ENCODE measurements around the gene LNX1.

The LNX1 gene

DNA sequence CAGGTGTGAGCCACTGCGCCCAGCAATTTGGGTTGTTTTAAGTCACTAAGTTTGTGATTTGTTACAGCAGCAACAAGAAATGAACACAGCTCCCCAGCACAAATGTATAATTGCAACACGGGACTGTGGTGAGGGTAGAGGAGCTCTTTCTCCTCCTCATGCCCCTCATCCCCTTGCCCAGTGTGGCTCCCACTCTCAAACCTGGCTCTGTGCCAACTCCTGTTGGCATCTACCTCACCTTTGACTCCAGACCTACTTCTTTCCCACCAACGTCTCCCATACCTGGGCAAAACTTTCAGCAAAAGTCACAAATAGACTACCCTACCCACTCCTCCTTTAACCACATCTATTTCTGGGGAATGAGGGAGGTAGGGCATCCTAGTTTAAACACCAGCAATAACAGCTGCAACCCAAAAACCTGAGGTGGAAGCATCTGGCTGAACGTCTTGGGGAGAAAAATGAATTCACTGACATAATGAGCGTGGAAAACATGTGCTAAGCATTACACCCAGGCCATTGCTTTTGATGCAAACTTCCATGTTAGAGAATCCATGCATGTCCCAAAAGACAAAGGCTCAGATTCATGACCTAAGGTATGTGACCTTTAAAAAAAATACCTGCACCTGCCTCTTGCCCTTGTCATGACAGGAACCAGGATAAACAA lies 19.2 kb downstream of the LNX1 start:
- DNase-seq: peak; percentile 9

DNA sequence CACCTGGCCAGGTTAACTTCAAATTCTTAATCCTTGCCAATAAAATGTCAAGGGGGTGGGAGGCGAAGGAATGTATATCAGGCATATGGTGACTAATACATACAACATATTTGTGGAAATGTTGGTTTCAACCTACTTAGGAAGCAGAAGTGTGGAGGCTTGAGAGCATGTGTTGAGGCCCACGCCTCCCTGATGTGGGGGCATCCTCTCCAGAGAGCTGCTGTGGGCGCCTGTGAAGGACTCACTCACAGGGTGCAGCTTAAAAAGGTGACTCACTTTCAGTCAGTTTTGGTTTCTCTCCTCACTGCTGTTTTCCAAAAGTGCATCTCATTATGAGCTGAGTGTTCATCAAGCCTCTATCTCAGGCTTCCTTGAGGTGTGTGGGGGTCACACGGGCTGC lies 27.5 kb downstream of the LNX1 start:
- no peak for DNase-seq

GRCh38 chr4:53562409-53562808 lies 28.9 kb downstream of the LNX1 start:
- no peak for DNase-seq

DNA sequence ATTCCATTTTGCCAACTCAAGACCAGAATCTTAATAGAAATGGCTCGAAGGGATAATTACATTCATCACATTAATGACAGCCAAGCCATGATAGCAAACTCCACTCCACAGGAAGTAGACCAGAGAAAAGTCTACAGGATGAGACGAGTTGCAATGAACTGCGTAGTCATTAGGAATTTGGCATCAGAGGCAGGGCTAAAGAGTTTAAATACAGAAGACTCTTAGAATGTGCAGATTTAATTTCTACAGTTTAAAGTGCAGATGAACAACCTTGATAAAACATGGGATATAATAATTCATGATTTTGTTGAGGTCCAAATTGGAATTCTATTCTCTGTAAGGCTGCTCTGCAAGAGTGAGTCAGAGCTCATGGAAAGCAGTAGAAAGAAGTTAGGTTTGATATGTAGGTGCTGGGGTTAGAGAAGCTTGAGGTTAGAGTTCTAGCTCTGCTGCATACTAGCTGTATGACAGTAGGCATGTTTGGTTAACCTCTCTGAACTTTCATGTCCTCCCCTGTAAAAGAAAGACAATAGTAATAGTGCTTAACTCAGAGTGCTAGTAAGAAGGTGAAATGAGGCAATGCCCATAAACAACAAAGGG lies 32.2 kb downstream of the LNX1 start:
- no peak for DNase-seq

DNA sequence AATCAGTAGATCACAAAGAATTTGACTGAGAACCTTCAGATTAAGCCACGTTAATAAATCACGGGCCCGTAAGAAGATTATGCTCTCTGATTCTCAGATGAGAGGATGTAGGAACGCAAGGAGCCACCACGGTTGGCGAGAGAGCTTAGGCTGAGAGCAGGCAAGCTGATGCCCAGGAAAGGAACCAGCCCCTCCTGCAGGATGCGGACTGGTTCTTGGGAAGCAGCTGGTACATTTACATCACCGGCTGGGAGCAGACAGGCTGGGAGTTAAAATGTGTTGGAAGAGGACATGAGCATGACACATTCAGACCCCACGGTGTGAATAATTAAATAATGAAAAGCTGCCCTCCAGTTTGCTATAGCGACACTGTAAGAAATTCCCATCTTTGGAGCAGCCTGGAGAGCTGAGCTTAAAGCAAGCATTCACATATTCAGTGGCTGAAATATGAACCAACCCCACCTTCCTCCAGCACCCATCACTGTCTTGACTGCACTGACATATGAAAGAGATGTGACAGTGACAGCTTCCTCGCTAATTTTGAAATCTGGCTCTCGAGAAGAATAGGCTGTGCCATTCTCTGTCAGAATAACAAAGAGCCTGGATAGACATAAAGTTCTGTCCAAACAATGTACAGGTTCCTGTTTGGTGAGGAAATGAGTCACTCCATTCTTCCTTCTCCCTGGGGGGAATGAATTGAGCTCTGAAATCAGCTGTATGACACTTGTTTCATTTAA lies 33.1 kb downstream of the LNX1 start:
- DNase-seq: peak; percentile 71

DNA sequence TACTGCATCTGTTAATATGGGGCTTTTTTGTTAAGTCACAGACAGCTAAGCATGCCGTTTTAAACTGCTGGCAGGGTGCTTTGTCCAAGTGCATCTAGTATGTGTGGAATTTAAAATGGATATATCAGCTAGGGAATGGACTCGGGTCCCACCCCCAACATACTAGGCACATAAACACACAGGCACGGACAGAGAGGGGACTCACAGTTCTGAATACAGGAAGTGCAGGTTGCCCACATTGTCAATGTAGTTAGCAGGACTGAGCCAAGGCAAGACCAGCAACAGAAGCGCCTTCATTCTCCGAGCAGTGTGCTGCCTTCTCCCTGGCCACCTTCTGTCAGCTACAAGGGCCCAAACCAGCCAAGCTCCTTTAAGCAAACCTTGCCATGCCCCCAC lies 33.6 kb downstream of the LNX1 start:
- DNase-seq: no peak

DNA sequence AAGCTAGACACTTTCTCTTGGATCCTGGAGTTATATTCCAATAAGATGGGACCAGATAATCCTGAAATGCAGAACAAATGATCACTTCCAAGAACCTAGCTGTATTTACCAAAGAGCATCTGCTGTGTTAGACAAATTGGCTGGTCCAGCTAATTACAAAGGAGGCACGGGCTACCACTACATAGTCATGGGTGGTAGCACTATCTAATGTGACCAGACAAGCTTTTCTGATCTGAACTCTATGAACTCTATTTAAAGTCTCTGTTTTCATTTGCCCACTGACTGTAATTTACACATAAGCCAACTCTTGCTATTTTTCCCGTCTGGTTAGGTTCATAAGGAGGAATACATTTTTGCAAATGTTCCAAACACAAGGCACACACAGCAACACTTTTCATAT lies 34.6 kb downstream of the LNX1 start:
- no peak for DNase-seq

- DNase-seq: no peak
These were observed 37.6 kb downstream of the LNX1 start for GRCh38 chr4:53553486-53554210.

DNA sequence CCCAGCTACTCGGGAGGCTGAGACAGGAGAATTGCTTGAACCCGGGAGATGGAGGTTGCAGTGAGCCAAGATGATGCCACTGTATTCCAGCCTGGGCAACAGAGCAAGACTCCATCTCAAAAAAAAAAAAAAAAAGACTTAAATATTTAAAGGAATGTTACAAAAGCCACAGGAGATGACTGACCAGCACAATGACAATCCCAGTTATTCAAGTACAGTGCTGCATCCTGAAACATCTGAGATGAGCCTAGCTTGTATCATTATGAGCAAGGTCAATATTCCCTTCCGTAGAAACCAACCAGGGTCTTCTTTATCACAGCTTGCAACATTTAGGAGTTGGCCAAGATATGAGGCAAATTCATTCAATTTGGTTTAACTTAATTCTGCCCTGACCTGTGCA lies 38.6 kb downstream of the LNX1 start:
- no peak for DNase-seq

- no peak for DNase-seq
These were observed 39.3 kb downstream of the LNX1 start for GRCh38 chr4:53551958-53552357.

- DNase-seq: no peak
These were observed 39.9 kb downstream of the LNX1 start for GRCh38 chr4:53551281-53551864.

DNA sequence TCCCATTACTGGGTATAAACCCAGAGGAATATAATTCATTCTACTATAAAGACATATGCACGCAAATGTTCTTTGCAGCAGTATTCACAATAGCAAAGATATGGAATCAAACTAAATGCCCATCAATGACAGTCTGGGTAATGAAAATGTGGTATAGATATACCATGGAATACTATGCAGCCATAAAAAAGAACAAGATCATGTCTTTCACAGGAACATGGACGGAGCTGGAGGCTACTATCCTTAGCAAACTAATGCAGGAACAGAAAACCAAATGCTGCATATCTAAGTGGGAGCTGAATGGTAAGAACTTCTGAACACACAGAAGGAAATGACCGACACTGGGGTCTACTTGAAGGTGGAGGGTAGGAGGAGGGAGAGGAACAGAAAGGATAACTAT lies 42.6 kb downstream of the LNX1 start:
- DNase-seq: no peak

- DNase-seq: no peak
These were observed 43.3 kb downstream of the LNX1 start for GRCh38 chr4:53547983-53548382.

DNA sequence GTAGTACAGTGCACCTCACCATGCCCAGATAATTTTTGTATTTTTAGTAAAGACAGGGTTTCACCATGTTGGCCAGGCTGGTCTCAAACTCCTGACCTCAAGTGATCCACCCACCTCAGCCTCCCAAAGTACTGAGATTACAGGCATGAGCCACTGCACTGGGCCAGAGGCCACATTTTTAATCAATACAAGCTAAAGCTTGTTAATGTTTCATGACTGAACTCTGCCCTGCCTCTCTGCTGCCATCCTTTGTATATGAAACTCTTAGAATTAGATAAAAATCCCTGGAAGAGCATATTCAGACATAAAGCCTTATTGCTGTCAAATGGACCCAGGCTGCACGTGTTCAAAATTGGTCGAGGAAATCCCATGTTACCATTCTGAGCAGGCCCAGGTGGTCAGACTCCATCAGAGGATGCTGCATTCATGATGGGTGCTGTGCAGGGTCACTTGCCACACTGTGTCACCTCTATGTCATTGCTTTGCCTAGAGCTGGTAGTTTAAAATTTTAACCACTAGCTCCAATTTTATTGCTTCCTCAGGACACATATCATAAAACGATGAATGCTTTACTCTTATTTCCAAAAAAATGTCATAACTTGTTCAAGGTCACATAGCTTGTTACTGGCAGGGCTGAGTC lies 45.2 kb downstream of the LNX1 start:
- no peak for DNase-seq

DNA sequence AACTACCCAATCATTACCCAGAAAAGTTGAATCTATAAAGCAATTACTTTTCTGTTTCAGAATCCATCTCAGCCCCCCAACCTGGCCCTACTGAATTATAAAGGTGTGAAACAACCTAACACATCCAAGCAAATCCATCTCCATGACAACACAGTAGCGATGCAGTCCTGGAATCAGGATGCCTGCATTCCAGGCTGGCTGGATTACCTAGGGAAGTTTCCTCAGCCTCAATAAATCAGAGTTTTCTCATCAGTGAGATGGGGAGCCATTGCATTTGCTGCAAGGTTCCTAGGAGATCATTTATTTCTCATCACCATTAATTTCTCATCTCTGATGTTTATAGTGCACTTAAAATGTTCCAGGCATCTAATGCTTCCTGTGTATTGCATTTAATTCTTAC lies 46.0 kb downstream of the LNX1 start:
- DNase-seq: no peak

DNA sequence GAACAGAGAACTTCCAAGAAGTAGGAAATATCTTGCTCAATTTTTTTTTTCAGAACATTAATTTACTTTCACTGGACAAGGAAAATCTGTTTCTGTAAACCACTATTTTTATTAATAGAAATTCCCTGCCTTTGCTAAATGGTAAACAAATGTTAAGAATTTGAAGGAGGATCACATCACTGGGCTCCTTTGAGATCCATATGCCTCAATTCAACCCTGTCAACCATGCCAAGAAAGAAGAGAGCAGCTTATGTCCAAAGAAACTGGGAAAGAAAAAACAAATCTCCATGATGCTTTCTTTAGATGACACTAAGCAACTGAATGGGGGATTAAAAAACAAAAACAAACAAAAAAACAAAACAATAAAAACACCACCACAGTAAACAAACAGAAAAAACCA lies 47.7 kb downstream of the LNX1 start:
- no peak for DNase-seq

DNA sequence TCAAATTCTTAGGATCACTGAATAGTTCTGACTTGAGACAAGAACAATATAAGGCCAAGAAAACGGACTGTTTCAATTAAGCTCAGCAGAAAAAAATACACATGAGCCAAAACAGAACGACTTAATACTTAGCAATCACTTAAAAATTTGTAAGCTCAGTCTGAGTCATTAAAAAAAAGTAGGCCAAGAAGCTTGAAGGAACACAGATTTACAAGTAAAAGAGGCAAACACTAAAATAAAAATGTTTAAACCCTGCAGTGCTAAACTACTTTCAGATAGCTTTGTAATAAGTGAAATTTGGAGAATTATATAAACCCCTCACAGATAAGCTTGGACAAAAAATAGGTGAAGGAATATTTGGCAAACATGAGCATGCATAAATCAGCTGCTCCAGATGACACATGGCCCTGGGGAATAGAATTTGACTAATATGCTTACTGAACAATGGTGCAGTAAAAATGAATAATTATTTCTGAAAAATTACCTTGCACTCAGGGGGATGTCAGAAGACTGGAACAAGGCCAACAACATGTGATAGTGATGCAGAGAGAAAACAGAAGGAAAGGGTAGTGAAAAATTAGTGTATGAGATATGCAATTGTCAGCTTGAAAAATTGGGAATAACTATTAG lies 49.6 kb downstream of the LNX1 start:
- peak; percentile 43 for DNase-seq

DNA sequence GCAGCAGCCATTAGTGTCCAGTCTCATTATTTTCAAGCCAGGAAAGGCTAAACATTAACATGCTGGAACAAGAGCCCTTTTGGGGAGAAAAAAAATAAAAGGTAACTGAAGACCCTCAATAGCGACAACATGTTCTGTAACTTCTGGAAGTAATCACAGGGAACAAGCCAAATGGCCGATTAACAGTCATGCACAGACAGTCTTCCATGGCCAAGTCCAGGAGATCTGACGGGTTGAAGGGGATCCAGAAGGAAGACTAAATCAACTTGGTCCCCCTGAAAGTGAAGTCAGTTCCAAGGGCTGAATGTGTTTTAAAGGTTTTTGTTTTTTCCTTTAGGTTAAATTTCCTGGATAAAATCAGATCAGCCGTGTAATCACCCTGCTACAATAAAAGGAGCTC lies 52.5 kb downstream of the LNX1 start:
- peak; percentile 86 for DNase-seq

DNA sequence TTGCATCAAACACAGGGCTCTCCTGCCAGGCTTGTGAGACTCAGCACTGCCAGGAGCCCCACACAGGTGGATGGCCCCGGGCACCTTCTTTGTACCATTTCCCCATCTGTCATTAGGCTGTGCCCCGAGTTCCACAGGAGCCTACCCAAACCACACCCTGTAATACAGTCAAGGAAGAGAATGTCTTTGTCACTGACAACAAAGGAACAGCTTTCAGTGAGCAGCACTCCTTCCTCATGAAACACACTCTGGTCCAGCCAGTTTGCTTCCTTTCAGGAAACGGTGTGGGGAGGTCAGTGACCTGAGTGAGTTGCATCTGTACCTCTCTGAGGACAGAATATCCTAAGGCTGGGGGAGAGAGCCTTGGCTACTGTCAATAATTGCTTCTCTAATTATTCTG lies 53.7 kb downstream of the LNX1 start:
- no peak for DNase-seq

DNA sequence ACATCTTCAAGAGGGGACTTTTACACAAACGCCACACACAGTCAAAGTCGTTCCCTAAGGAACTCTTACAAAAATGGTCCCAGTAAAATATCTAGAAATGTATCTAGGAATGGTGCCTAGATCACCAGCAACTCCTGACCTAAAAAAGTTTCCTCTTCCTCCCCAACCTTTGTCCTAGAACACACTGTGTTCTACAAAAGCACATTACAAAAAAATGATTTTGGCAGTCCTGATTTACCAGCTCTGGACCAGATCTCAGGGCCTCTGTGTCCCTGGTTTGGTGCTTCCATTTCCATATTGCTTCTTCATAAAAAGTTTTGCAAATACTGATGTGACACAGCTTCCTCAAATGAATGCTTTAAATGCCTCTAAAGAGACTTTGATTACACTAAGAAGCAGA lies 55.0 kb downstream of the LNX1 start:
- no peak for DNase-seq

GRCh38 chr4:53535567-53535966 lies 55.7 kb downstream of the LNX1 start:
- DNase-seq: no peak

- DNase-seq: no peak
These were observed 56.6 kb downstream of the LNX1 start for GRCh38 chr4:53534684-53535083.
